HUES48 (cell line): ENCODE data around the gene CAPS.

Experiments used
- H3K27ac ChIP-seq: one replicate; pipeline ENCODE4 v1.7.0; 2013; ENCODE audit warnings: low read depth, low read length, inconsistent platforms
- H3K27me3 ChIP-seq: 2 replicates; pipeline ENCODE4 v1.6.1; 2013; ENCODE audit warnings: mild to moderate bottlenecking, low read length; ENCODE audit not compliant: control insufficient read depth, insufficient read depth
- H3K36me3 ChIP-seq: 2 replicates; pipeline ENCODE4 v1.6.1; 2013; ENCODE audit warnings: low read length; ENCODE audit not compliant: control insufficient read depth, insufficient read depth
- H3K4me1 ChIP-seq: 2 replicates; pipeline ENCODE4 v1.6.1; 2013; ENCODE audit warnings: mild to moderate bottlenecking, low read length; ENCODE audit not compliant: control insufficient read depth, insufficient read depth
- H3K4me3 ChIP-seq: 2 replicates; pipeline ENCODE4 v1.5.1; 2013; ENCODE audit warnings: mild to moderate bottlenecking, low read depth, low read length
- H3K9ac ChIP-seq: 2 replicates; pipeline ENCODE4 v1.6.1; 2013; ENCODE audit warnings: mild to moderate bottlenecking, low read depth, low read length, moderate library complexity
- H3K9me3 ChIP-seq: 2 replicates; pipeline ENCODE4 v1.6.1; 2013; ENCODE audit warnings: low read length; ENCODE audit not compliant: control insufficient read depth, insufficient read depth

Gene CAPS

DNA sequence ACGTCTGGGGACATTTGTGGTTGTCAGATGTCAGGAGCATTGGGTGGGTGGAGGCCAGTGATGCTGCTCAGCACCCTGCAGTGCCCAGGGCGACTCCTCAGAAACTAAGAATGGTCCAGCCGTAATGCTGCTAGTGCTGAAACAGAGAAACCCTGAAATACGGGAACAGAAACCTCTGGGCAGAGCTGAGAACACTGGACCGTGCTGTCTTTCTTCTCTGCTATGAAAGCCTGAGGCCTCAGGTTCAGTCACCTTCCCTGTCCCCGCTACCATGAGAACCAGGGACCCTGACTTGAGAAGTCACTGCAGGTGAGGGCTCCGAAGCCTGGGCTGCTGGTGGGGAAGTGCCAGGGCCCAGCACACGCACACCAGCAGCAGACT is 13.4 kb downstream of the CAPS start:
- no peak overlapping the region for H3K9ac ChIP-seq
- peaks cover 96% of the 10 kb centered on the region for H3K36me3 ChIP-seq
- no peak overlapping the region for H3K4me3 ChIP-seq
- no peaks in the 10 kb centered on the region for H3K27me3 ChIP-seq
- no peaks in the 10 kb centered on the region for H3K9me3 ChIP-seq
- no peak overlapping the region for H3K27ac ChIP-seq
- H3K4me1 ChIP-seq = no peaks in the 10 kb centered on the region

DNA sequence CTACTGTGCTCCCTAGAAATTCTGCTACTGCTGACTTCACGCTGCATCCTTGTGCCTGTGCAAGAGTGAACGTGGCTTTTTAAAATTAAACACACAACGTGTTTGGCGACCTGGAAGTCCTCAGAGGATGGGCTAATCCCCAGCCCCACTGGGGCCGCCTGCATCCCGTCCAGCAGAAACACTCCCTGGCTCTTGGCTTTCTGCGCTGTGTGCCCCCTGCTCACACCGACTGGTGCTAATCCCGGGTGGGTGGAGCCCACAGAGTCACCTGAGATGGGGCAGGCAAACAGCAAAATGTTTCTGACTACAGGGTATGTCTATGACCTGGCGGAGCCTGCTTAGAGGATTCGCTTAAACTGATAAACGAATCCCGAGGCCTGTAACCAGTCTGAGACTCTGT is 15.1 kb downstream of the CAPS start:
- Histone ChIP-seq H3K9ac (no peak overlapping the region), H3K36me3 (peaks cover 93% of the 10 kb centered on the region), H3K27ac (no peak overlapping the region)

DNA sequence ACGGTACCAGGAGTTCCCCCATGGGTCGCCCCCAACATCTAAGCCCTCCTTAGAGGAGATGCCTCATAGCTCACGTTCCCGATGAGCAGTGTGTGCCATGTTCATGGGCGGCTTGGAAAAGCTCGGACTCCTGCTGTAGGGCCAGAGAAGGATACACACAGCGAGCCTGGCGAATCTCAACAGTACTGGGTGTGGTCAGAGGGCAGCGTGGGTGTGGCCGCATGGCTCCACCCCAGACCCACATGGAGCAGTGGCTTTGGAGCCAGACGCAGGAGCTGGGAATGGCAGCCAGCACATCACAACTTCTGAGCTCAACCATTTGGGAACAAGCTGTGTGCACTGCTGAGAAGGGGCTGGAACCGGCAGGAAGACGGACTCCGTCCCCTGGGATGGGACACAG is 15.6 kb downstream of the CAPS start:
- H3K36me3 ChIP-seq = peaks cover 89% of the 10 kb centered on the region

More for the DNA sequence above, 15.1 kb downstream of the CAPS start:
- H3K4me1 ChIP-seq = no peaks in the 10 kb centered on the region
- no peaks in the 10 kb centered on the region for H3K27me3 ChIP-seq
- no peaks in the 10 kb centered on the region for H3K9me3 ChIP-seq
- no peak overlapping the region for H3K4me3 ChIP-seq

DNA sequence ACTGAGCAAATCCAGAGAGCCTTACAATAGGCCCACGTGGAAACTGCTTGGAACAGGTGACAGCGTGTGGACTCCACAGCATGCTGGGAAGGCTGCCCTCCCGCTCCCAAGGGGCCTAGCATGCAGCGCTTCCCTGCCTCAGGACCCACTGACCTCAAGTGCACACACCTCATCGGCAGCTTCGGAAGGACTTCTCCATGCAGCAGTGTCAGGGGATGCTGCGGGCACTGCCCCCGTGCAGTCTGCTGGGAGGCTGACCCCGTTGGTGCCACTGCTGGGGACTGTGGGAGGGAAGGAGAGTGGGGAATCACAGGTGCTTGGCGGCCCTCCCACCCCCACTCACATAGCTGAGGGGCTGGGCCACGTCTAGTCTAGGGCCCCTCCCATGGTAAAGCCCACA is 17.2 kb downstream of the CAPS start:
- H3K9me3 ChIP-seq = no peaks in the 10 kb centered on the region
- H3K4me1 ChIP-seq = no peaks in the 10 kb centered on the region
- peaks cover 77% of the 10 kb centered on the region for H3K36me3 ChIP-seq
- no peaks in the 10 kb centered on the region for H3K27me3 ChIP-seq
- H3K27ac ChIP-seq = no peak overlapping the region
- H3K4me3 ChIP-seq = no peak overlapping the region
- H3K9ac ChIP-seq = no peak overlapping the region

More for the DNA sequence above, 15.6 kb downstream of the CAPS start:
- Histone ChIP-seq H3K27ac (no peak overlapping the region), H3K27me3 (no peaks in the 10 kb centered on the region), H3K9ac (no peak overlapping the region), H3K4me1 (no peaks in the 10 kb centered on the region), H3K9me3 (no peaks in the 10 kb centered on the region), H3K4me3 (no peak overlapping the region)

DNA sequence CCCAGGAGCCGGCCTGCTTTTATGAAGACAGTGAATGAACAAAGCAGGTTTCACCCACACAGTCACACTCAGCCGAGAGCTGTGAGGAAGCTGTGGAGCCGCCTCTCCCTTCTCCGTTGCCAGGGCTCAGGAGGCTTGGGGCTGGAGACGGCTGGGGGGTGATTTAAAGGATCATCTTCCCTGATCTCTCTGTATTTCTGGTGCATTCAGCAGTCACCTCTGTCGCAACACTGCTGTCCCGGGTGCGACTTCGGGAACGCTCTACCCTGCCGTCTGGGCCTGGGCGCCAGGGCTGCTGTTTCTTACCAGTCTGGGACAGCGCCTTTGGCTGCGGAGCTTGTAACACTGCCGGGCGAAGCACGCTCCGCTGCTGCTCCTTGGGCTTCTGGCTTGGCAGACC is 18.1 kb downstream of the CAPS start:
- no peaks in the 10 kb centered on the region for H3K9me3 ChIP-seq
- H3K9ac ChIP-seq = no peak overlapping the region
- H3K36me3 ChIP-seq = peaks cover 75% of the 10 kb centered on the region
- H3K27ac ChIP-seq = no peak overlapping the region
- no peaks in the 10 kb centered on the region for H3K27me3 ChIP-seq
- no peak overlapping the region for H3K4me3 ChIP-seq
- H3K4me1 ChIP-seq = no peaks in the 10 kb centered on the region

DNA sequence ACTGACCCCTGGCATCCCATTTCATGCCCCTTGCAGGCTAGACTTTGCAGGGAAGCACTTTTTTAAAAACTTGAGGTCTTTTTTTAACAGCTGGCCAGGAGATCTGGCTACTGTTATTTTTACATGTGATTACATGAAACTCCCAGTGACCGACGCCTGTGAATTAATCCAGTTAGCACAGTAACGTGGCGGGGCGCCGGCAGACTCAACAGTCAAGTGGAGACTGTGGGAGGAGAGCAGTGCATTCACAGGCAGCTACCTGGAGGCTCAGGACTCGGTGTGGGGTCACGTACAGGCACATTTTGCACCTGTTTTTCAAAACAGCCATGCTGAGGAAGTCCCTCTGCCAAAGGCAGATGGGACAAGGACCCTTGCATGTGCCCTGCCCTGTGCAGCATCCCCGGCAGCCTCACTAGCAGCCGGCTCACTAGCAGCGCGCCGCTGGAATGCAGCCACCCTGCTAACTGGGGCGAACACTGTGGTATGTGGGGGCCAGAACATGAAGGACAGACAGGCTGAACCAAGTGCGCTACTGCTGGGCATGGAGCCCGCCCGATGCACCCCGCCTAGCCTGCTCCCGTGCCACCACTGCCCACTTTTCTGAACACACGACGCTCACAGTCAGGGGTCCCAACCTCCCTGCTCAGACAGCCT is 18.7 kb downstream of the CAPS start:
- H3K9me3 ChIP-seq = no peaks in the 10 kb centered on the region
- H3K4me3 ChIP-seq = no peak overlapping the region
- H3K27ac ChIP-seq = no peak overlapping the region
- H3K36me3 ChIP-seq = peaks cover 75% of the 10 kb centered on the region
- no peaks in the 10 kb centered on the region for H3K27me3 ChIP-seq
- H3K9ac ChIP-seq = no peak overlapping the region
- H3K4me1 ChIP-seq = no peaks in the 10 kb centered on the region

DNA sequence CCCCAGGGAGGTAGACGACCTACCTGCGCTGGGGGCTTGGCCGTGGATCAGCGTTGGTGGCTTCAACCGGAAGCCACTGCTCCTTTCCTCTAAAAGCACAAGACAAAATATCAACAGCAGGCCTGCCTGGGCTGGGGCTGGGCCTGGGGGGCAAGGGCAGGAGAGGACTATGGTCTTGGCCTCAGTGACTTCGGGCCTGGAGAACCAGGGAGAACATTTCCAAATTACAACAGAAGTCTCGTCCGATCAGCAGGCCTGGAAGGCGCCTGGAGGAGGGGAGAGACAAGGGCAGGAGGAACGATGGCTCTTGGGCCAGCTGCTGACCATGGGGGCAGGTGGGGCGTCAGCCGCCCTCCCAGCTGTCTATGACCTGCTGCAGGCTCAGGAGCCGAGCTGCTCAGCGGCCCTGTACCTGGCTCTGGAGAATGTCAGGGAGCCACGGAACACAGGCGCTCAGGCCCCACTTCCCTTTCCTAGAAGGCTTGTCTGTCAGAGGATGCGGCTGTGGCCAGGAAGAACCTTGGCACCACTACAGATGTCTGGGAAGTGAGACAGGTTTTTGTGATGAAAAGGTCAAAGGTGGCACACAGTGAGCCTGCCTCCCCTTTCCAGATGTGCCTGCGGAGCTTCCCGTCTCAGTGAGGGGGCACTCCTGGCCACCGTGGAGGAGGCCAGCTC is 19.5 kb downstream of the CAPS start:
- Histone ChIP-seq H3K9me3 (no peaks in the 10 kb centered on the region), H3K4me1 (no peaks in the 10 kb centered on the region), H3K36me3 (peaks cover 72% of the 10 kb centered on the region), H3K4me3 (no peak overlapping the region), H3K9ac (no peak overlapping the region), H3K27ac (no peak overlapping the region), H3K27me3 (no peaks in the 10 kb centered on the region)

DNA sequence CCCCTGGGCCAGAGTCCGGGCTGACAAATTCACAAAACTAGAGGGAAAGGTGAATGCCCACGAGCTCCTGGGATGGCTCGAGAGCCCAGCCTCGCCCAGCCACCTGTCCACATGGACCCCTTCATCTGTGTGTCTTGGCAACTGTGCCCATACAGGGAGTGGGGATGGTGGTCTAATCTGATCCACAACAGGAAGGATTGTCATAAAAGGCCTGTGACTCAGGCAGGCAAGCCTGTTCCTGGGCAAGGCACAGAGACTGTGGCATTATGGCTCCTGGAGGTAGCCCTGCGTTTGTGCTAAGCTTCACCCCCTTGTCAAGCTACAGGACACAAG is 20.0 kb downstream of the CAPS start:
- H3K27ac ChIP-seq = no peak overlapping the region
- H3K9ac ChIP-seq = no peak overlapping the region
- no peaks in the 10 kb centered on the region for H3K4me1 ChIP-seq
- H3K36me3 ChIP-seq = peaks cover 67% of the 10 kb centered on the region
- H3K27me3 ChIP-seq = no peaks in the 10 kb centered on the region
- no peak overlapping the region for H3K4me3 ChIP-seq
- no peaks in the 10 kb centered on the region for H3K9me3 ChIP-seq

DNA sequence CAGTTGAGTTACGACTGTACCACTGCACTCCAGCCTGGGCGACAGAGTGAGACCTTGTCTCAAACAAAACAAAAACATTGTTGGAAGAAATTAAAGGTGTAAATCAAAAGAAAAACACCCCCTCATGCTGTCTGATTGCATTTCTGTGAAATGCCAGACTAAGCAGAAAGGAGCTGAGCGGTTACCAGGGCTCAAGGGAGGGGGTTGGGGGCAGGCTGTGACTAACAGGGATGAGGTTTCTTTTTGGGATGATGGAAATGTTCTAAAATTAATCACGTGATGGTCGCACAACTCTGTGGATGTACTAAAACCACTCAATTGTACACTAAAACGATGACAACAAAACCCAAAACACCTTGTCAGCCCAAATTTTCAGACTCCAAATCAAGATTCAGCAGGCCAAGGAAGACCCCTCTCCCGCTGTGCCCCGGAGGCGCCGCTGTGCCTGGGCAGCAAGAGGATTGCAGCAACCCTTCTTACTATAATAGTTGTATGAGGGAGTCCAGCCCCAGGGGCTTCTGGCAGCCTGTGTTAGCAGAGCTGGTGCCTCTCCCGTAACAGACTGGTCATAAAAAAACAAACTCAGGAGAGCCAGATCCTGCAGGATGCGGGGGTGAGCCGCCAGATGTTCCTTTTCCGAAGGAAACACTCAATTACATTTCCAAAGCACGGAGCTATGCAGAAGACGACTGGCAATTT is 20.9 kb downstream of the CAPS start:
- H3K9ac ChIP-seq = no peak overlapping the region
- H3K36me3 ChIP-seq = peaks cover 63% of the 10 kb centered on the region
- no peaks in the 10 kb centered on the region for H3K4me1 ChIP-seq
- no peak overlapping the region for H3K4me3 ChIP-seq
- no peaks in the 10 kb centered on the region for H3K9me3 ChIP-seq
- H3K27me3 ChIP-seq = no peaks in the 10 kb centered on the region
- no peak overlapping the region for H3K27ac ChIP-seq

DNA sequence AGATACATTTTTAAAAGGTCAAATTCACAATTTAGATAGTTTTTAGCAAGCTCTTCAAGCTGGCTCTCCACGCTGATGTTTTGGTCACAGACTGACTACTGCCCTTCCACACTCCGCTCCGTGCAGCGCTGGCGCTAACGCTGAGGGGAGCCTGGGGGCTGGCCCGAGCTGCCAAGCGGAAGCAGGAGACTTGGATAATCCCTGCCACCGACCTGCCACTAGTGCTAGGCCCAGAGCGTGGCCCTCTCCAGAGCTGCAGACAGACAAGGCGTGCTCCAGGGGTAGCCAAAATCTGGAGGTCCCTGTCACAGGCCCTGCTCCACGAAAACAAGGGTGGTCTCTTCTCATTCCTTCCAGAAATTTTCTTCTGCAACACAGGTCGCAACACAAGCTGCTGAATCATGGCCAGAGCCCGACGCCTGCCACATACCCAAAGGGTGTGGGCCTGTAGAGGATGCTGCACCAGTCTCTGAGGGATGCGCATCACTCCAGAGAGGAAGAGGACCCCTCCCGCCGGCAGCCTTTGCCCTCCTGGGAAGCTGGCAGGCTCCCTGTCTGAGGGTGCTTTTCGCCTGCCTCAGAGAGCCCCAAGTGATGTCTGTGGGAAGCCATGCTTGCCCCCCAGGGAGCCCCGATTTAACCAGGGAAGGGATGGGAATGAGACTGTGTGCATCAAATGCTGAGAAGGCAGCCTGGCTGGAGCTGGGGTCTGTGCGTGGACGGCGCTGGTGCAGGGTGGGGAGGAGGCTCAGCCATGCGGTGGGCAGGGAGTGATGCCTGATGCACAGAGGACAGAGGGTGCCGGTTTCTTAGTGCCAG is 21.6 kb downstream of the CAPS start:
- Histone ChIP-seq H3K4me3 (no peak overlapping the region), H3K4me1 (no peaks in the 10 kb centered on the region), H3K36me3 (peaks cover 62% of the 10 kb centered on the region), H3K9me3 (no peaks in the 10 kb centered on the region), H3K27ac (no peak overlapping the region), H3K27me3 (no peaks in the 10 kb centered on the region), H3K9ac (no peak overlapping the region)

DNA sequence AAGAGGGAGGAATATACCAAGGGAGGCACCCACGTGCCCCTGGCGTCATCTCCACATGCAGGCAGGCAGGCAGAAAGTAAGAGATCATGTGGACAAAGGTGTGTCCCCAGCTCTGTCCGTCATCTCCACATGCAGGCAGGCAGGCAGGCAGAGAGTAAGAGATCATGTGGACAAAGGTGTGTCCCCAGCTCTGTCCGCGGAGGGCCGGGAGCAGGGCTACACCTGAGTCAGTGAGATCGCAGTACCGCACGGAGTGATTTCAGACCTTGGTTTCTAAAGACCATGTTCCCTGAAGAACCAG is 22.2 kb downstream of the CAPS start:
- no peaks in the 10 kb centered on the region for H3K4me1 ChIP-seq
- H3K27me3 ChIP-seq = no peaks in the 10 kb centered on the region
- no peaks in the 10 kb centered on the region for H3K9me3 ChIP-seq
- H3K9ac ChIP-seq = no peak overlapping the region
- H3K4me3 ChIP-seq = no peak overlapping the region
- H3K27ac ChIP-seq = no peak overlapping the region
- H3K36me3 ChIP-seq = peaks cover 62% of the 10 kb centered on the region
